ENCODE results near the gene MRPL14.
A peak's percentile ranks its signal among the peaks of the same experiment; 100 is the strongest.

MRPL14 gene

DNA sequence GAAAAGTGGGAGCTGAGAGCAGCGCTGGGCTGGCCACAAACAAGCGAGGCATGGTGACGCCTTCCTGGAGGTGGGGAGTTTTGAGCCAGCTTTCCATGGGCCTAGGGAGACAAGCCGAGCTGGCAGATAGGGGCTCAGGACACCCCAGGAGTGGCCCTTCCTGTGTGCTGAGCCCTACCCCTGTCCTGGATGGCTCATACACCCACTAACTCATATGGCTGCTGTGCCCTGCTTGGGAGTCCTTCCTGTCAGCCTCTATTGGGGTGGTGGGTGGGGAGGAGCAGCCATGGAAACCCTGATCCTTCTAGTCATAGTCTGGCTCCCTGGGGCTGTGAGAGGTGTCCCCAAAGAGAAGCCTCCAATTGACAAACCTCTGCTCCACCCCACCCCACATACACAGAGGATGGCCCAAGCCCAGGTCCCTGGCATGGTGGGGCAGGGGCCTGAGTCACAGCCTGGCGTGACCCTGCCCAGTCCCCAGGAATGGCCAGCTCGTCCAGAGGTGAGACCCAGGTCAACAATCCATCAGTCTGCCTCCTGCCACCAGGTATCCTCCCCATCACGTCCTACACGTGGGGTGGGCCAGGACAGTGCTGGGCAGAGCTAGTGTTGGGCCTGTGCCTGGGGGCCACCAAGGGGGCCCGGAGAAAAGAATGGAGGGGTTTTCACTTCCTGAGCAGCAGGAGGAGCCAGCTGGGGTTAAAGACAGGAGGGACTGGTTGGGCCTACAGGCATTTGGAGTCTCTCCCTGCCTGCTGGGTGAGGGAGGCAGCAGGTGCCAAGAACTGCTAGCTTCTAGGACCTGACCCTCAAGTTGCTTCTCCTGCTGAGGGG, 52.2 kb downstream of the MRPL14 start:
- DNase-seq (ENCODE audit: low read depth): no peak
- no peak for TF ChIP-seq CTCF (conservative IDR thresholded peaks at IDR 0.05; ENCODE audit: low read depth, low read length)
- no peak overlapping the region for H3K4me3 ChIP-seq (ENCODE audit: low read depth, low read length)

DNA sequence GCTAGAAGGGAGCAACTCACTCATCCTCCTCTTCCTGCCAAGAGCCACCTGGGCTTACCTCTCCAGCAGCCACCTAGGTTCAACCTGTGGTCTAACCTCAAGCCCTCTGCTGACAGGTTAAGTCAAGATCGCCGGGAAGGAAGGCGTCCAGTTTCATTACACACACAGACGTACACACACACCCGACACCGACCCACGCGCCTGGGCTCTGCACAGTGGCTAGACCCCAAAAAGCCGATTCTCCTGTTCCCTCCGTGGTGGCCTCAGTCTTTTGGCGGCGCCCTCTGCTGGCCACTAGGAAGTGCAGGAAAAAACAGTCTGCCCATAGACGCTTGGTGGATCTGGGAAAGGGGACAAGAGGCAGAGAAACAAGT, 52.8 kb downstream of the MRPL14 start:
- peak; percentile 93 for TF ChIP-seq CTCF (conservative IDR thresholded peaks at IDR 0.05; ENCODE audit: low read depth, low read length)
- DNase-seq (ENCODE audit: low read depth): peak; percentile 81
- H3K4me3 ChIP-seq (ENCODE audit: low read depth, low read length): no peak overlapping the region

- peak overlapping the region; percentile 46 for H3K4me3 ChIP-seq (ENCODE audit: low read depth, low read length)
- no peak for DNase-seq (ENCODE audit: low read depth)
- peak; percentile 8 for TF ChIP-seq CTCF (conservative IDR thresholded peaks at IDR 0.05; ENCODE audit: low read depth, low read length)
Observed at GRCh38 chr6:44073612-44074438, 53.4 kb downstream of the MRPL14 start.

DNA sequence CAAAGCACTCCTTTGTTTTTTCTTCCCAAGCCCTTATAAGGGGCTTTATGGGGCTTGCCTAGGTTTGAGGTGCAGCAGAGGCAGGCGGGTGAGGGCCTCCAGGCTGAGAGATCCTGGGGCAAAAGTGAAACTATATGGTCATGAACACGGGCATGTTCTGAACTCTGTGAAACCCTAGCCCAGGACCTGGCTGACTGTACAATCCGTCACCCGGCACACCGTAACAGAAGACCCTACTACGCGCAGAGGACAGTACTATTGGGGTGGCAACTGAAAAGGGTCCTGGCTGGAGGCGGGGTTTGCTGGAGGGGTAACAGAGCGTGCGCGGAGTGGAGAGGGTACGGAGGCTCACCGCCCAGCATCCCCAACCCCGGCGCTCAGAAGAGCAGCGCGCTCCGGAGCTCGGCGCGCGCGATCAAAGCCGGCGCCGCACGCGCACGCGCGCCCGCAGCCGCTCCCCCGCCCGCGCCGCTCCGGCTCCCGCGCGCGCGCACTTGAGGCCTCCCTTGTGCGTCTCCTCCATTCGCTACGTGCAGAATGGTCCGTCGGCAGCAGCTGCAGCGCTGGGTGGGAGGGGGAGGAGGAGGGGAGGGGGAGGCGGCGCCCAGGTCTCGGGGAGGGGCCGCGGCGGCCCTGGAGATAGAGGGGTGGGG, 54.2 kb downstream of the MRPL14 start:
- no peak for TF ChIP-seq CTCF (conservative IDR thresholded peaks at IDR 0.05; ENCODE audit: low read depth, low read length)
- peak overlapping the region; percentile 54 for H3K4me3 ChIP-seq (ENCODE audit: low read depth, low read length)
- peak; percentile 80 for DNase-seq (ENCODE audit: low read depth)

DNA sequence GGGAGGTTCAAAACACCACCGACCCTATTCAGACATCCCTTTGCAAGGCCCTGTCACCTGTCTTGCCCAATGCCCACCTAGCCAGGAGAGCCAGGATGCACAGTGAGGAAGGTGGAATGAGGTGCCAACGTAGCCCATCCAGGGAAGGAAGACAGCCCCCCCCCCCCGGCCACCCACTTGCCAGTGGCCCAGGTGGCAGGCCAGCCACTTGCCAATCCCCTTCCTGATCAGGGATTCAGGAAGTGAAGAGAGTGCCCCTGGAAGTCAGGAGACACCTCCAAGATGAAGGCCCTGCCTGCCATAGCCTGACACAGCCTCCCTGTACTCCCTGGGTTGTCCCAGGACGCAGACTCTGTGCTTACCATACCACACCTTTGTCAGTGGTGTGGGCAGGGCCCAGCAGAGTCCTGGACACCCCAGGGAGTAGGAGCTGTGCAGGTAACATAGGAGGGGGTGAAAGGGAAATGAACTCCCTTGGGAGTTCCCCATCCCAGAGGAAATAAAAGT, 54.7 kb downstream of the MRPL14 start:
- DNase-seq (ENCODE audit: low read depth): no peak
- TF ChIP-seq CTCF (conservative IDR thresholded peaks at IDR 0.05; ENCODE audit: low read depth, low read length): no peak
- H3K4me3 ChIP-seq (ENCODE audit: low read depth, low read length): no peak overlapping the region

- DNase-seq (ENCODE audit: low read depth): peak; percentile 91
- TF ChIP-seq CTCF (conservative IDR thresholded peaks at IDR 0.05; ENCODE audit: low read depth, low read length): no peak
- H3K4me3 ChIP-seq (ENCODE audit: low read depth, low read length): no peak overlapping the region
Observed at GRCh38 chr6:44071670-44072451, 55.4 kb downstream of the MRPL14 start.

Measured in choroid plexus epithelial cell (primary cell).